ENCODE results near the gene FAM174B.

Gene FAM174B

GRCh38 chr15:92638709-92639365 lies 16.7 kb downstream of the FAM174B start:
- no peak for DNase-seq

GRCh38 chr15:92638291-92638708 lies 17.3 kb downstream of the FAM174B start:
- DNase-seq: no peak

GRCh38 chr15:92637626-92638025 lies 17.9 kb downstream of the FAM174B start:
- DNase-seq: no peak

- DNase-seq: no peak
Measured at GRCh38 chr15:92636908-92637481, 18.6 kb downstream of the FAM174B start.

GRCh38 chr15:92636401-92636907 lies 19.1 kb downstream of the FAM174B start:
- DNase-seq: no peak

GRCh38 chr15:92634671-92635201 lies 20.8 kb downstream of the FAM174B start:
- DNase-seq: no peak

GRCh38 chr15:92634060-92634459 lies 21.5 kb downstream of the FAM174B start:
- no peak for DNase-seq

GRCh38 chr15:92633418-92633817 lies 22.2 kb downstream of the FAM174B start:
- no peak for DNase-seq

- no peak for DNase-seq
Measured at GRCh38 chr15:92633001-92633400, 22.6 kb downstream of the FAM174B start.

- no peak for DNase-seq
Measured at GRCh38 chr15:92631721-92632120, 23.9 kb downstream of the FAM174B start.

- no peak for DNase-seq
Measured at GRCh38 chr15:92629975-92630626, 25.5 kb downstream of the FAM174B start.

GRCh38 chr15:92629276-92629974 lies 26.1 kb downstream of the FAM174B start:
- DNase-seq: no peak

GRCh38 chr15:92627014-92627413 lies 28.6 kb downstream of the FAM174B start:
- DNase-seq: no peak

GRCh38 chr15:92625251-92625980 lies 30.2 kb downstream of the FAM174B start:
- DNase-seq: no peak

GRCh38 chr15:92624401-92624991 lies 31.1 kb downstream of the FAM174B start:
- DNase-seq: no peak

GRCh38 chr15:92623435-92623834 lies 32.1 kb downstream of the FAM174B start:
- no peak for DNase-seq

GRCh38 chr15:92621972-92622533 lies 33.5 kb downstream of the FAM174B start:
- DNase-seq: no peak

- no peak for DNase-seq
Measured at GRCh38 chr15:92620991-92621390, 34.6 kb downstream of the FAM174B start.

- no peak for DNase-seq
Measured at GRCh38 chr15:92619145-92620101, 36.2 kb downstream of the FAM174B start.
